Forelimb muscle (tissue), 1 donor: Measurements from ENCODE around the gene TTLL7. TPM values are rescaled to one million over a fixed set of nuclear protein-coding genes. Genes with fewer than 3 reads are reported as not detected.
"Not testable (repeated sequence)": the region's sequence is repeated elsewhere in the genome, so short reads cannot be mapped to it uniquely, and the experiment has no call there.

Source experiments
- DNase-seq: peaks from one replicate; pipeline ENCODE4 v3.0.0-alpha.2; 2013; ENCODE audit warnings: low read depth
- polyA plus RNA-seq: library from polyadenylated mRNA; unstranded; fragments of 120-200 nt; gene quantifications from one replicate; pipeline ENCODE4 v1.2.1, GENCODE V29; 2013; ENCODE audit not compliant: insufficient read length

TTLL7 gene
- polyA plus RNA-seq, 1 donor: 33.0 TPM

DNA sequence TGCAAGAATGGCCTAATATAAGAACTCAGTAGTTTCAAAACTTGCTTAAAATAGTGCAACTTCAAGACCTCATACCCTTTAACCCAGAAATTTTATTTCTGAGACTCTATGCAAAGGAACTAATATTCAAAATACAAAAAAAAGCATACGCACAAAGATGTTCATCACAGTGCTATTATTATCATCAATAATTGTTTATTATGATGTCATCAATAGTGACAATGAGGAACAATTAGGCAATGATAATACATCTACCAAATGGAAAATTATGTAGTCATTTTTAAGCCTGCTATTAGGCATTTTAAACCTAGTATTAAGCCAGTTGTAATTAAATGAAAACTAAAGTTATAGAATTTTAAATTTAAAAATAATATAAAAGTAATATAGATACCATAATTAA lies 3.3 kb downstream of the TTLL7 start:
- DNase-seq: no peak

DNA sequence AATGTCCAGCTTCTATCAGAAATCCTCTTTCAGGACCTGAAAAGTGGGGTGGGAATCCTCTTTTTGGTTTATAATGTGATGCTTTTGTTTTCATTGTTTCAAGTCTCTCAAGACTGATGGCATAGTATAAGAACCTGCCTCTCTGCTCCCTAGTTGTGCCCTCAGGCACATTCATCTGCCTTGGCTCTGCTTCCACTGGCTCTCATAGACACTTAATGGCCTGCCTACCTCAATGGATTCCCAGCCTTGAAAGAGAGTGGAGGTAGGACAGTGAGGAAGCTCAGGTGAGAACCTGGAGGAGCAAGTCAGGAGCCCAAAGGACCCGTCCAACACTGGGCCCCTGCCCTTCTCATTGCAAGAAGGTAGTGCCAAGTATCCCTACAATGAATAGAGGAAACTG lies 4.8 kb downstream of the TTLL7 start:
- no peak for DNase-seq

DNA sequence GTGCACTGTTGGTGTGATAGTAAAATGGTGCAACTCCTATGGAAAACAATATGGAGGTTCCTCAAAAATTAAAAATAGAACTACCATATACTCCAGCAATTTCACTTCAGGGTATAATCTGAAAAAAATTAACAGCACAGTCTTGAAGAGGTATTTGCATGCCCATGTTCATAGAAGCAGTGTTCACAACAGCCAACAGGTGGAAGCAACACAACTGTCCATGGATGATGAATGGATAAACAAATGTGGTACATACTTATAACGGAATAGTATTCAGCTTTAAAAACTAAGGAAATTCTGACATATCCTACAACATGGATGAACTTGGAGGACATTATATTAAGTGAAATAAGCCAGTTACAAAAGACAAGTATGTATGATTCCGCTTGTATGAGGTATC lies 8.2 kb downstream of the TTLL7 start:
- no peak for DNase-seq

DNA sequence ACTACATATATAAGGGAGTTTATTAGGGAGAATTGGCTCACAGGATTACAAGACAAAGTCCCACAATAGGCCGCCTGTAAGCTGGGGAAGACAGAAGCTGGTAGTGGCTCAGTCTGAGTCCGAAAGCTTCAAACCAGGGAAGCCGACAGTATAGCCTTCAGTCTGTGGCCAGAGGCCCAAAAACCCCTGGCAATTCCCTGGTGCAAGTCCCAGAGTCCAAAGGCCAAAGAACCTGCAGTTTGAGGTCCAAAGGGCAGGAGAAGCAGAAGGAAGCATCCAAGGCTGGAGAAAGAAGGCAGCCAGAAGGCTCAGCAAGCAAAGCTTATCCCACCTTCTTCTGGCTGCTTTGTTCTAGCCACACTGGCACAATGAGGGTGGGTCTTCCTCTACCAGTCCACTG lies 13.9 kb downstream of the TTLL7 start:
- no peak for DNase-seq

DNA sequence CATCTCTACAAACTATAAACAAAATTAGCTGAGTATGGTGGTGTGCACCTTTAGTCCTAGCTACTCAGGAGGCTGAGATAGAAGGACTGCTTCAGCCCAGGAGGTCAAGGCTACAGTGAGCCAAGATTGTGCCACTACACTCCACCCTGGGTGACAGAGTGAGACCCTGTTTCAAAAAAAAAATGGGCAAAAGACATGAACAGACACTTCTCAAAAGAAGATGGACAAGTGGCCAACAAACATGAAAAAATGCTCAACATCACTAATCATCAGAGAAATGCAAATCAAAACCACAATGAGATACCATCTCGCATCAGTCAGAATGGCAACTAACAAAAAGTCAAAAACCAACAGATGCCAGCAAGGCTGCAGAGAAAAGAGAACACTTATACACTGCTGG lies 15.0 kb downstream of the TTLL7 start:
- not testable (repeated sequence) for DNase-seq

DNA sequence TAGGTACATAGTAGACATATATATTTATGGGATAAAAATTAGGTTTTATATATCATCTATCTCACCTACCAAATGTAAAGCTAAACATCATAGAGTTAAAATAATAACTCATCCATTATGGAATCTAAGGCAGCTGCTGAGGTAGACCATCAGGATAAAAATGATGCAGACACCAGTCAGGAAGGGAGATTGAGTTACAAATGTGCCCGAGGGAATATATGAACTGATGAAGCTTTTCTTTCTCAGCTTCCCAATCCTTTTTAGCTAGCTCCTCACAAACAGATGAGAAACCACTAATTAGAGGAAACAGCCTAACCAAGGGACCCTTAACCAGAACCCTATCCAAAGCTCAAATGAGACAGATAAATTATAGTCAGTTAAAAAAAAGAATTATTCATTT lies 20.9 kb downstream of the TTLL7 start:
- no peak for DNase-seq

DNA sequence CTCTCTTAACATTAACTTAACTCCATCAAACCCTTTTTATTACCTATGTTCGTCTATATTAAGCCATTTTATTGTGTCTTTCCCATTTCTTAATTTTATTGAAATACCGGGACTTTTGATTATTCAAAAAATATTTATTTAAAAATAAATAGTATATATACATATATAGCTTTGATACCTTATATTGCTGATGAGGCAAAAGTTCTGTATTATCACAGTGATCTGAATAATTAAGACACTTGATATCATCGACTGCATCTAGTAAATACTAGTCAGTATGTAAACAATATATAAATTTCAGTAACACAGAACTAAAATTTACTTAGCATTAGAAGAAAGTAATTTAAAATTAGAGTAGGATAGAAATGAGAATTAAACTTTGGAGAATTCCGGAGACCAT lies 22.0 kb downstream of the TTLL7 start:
- no peak for DNase-seq

DNA sequence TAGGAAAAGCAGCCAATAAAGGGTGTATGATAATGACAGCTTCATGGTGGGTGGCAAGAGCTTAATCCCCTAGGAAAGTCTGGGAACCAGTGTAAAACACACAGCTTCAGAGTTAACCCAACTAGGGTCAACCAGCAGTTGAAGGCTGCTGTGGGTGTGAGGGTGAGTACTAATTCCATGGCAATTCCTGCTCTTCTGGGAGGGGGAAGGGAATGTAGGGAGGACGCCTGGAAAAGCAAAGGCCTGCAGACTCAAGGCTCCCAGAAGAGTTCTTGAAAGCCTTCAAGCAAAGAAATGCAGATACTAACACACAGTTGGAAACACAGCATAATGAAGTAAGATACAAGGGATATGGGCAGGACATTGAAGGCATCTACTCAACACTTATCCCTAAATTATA lies 28.1 kb downstream of the TTLL7 start:
- no peak for DNase-seq

DNA sequence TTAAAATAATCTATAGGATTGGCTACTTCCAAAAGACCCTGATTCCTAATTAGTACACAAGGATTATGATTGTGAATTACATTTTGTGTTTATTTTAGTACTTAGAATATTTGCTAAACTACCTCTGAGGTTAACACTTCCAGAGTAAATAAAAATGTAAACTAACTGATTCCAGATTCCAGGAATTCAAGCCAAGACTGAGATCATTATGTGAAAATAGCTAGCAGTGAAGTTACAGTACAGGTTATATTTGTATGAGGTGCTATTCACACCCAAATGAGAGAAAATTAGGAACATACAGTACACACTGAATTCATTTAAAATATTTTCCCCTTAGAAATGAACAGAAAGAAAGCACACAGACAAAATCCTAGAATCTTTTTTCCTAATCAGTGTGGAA lies 28.8 kb downstream of the TTLL7 start:
- peak; percentile 24 for DNase-seq

DNA sequence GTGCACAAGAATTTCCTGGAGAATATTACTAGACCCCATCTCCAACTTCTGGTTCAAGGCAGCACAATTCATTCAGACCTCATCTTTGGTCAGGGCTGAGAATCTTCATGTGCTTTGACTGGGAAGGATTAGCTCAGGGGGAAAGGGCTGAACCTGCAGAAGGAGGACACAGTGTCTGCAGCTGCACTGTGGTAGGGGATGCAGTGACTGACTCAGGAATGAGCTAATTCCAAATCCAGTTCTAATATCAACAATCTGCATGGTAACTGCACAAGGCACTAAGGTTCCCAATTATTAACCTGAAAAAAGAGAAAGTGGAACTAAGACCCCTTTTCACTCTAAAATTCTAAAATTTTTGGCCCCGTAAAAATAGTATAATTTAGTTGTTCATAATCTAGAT lies 31.6 kb downstream of the TTLL7 start:
- DNase-seq: no peak

DNA sequence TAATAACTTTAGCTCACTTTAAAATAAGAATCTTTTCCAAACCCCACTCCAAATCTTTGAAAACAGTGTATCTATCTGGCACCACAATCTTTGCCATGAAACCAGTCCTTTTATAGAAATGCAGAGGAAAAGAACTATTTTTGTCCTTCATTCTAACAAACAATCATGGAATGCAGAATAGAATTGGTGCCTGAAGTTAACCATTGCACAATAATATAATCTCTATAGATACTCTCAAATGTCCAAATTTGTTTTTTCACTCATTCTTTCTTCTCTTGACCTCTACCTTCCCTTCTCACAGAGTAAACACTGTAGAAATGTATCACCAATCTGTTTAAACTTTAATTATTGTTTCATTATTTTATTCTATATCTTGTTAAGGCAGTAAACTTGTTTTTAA lies 34.8 kb downstream of the TTLL7 start:
- DNase-seq: no peak

DNA sequence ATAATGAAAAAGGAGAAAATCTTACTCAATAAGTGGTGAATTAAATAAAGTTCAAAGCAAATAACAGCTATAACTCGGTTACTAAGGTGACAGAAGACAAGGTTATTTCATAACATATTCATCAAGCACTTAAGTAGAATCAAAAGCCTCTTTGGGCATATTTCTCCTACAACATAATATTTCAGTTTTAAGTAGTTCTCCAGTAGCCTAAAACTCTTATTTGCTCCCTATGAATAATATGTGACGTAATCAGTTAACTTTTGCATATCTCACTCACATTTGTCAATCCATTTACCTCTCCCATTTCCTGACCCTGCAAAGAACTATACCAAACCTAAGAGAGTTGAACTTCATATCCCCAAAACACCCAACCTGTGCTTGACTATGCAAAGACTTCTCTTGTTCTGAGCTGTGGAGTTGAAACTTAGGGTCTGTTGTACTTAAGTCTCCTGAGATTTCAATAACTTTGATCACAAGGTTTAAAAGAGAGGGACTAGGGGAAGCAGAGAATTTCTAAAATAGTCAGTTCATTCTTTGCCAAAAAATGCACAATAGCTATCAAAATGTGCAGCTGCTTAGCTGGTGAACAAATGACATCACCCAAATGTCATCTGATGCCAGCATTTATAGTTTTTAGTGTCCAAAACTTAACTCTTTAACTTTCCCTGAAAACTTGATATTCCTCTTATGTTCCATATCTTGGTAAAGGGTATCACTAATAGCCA lies 37.2 kb downstream of the TTLL7 start:
- no peak for DNase-seq

DNA sequence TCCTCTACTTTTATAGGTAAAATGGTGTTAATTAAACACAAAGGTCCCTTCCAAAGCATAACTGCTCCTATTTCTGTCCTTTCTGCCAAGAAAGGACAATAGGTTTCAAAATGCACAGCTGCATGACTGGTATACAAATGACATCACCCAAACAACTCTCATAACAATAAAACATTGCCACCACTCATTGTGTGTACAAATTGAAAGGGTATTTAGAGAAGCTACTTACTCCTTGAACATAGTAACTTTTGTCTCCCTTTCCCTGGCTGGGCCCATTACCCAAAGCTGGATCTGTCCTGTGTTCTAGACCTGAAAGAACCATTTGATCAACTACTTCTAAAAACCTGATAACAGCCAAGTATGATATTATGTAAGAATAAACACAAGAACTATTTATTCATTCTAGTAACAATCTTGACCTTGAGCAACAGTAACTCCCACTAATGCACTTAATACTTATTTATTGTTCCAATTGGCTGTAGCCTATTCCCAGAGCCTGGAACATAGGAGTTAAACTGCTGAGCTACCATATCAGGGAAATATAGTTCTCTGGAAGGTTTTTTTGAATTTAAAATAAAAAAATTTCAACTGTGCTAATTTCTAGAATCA lies 38.2 kb downstream of the TTLL7 start:
- no peak for DNase-seq

DNA sequence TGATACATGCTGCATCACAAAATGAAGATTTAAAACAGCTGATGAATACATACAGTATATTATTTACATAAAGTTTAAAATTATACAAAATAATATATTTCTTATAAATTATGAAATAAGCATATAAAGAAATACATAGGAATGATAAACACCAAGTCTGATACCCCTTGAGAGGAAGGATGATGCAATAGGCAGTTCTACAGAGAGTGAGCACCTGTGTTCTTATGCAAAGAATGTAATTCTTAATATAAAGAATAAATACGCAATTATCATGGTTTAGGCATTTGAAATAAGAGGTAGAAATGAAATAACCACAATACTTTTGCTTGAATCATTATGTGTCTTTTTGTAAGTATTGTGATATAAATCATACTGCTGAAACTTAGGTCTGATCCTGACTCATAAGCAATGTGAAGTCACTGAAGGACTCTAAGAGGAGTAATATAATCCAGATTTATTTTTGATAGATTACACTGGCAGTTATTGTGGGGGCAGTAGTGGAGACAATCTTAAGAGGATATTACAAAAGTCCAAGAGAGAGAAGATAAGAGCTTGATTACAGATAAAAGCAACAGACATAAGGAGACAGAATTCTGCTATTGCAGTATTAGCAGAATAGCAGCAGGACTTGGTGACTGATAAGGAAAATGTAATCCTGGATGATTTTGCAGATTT lies 39.0 kb downstream of the TTLL7 start:
- no peak for DNase-seq

DNA sequence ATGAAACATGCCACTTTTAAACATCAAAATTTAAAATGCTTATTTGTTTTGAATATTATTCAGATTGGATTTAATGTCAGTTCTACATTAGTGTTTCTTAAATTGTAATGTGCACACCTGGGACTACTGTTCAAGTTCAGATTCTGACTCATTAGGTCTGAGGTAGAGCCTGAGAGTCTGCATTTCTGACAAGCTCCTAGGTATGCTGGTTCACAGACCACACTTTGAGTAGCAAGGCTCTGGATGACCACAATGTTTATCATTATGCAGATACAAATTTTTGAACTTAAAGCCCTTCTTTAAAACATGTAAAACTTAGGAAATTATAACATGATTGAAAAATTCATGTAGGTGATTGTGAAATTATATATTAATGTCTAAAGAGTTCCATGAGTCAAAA lies 40.2 kb downstream of the TTLL7 start:
- no peak for DNase-seq

DNA sequence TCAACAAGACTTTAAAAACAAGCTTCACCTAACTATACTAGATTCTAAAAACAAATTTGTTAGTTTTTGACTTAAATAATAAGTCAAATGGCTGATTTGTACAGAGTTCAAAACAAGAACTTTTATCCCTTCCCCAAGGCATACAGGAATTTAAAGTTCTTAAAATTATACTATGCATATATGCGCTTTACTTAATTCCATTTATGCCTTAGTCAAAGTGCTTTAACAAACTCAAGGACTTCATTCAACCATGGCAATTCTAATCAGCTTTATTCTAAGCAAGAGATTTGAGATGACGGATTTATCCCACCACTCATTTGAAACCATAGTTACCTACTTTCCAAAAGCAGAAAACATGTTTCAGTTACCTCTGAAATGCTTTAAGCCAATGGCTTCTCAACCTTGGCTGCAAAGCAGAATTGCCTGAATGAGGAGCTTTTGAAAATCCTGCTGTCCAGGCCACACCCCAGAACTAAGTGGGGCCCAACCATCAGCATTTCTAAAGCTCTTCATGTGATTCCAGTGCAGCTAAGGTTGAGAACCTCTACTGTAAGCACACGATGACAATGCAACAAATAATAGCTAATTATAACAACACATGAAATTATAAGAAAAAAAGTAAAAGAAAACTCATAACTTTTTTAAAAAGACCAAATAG lies 44.6 kb downstream of the TTLL7 start:
- no peak for DNase-seq

DNA sequence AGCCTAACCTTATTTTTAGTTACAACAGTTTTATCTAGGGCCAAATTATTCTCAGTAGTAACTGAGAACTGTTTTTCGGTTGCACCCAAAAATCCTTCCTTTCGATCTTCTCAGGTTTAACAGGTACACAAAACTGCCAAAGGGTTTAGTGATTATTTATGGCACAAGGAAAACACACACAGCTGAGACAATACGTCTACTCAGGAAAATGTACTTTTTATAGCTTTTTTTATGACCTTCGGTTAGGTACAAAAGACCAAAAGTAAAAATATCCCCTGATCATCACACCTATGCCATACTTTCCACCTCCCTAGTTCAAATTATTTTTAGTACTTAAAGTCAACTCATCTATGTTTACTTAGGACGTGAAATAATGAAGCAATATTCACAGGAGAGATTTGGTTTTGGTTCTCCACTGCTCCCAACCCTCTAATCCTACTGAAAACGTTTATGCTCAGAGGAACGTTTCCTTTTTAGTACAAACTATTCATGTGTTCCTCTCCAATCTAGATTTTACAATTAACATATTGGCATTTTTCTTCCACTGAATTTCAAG lies 48.7 kb downstream of the TTLL7 start:
- DNase-seq: no peak

DNA sequence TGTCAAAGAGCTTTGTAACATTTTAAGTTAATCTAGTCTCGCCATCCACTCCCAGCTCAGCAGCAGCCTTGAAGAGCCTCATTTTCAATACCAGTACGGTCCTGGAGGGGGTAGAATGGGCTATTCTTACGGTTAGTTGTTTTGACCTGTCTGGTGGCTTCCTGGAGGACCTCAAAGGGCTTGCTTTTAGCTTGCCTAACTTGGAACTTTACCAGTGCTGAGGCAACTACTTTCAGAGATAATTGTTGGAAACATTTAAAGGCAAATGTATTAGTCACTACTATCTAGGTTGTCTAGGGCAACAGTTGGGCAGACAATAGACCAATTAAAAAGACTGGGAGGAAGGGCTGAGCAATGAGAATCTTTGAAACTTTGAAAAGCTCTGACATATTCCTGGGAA lies 56.0 kb downstream of the TTLL7 start:
- no peak for DNase-seq

DNA sequence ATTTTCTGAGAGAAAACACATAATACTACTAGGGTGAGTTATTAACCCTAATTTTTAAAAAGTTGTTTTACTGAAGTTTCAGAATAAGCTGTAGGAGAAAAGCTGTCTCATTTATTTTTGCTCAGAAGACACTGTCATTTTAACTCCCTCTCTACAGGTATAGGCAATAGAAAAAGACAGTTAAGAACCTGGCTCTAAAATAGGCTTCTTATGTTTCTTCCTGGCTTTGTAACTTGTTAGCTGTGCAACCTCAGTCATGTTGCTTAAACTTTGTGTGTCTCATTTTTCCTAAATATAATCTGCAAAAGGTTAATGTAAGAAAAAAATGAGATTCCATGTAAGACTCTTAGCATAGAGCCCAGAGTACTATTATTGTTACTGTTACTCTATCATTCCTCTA lies 64.4 kb downstream of the TTLL7 start:
- DNase-seq: no peak

DNA sequence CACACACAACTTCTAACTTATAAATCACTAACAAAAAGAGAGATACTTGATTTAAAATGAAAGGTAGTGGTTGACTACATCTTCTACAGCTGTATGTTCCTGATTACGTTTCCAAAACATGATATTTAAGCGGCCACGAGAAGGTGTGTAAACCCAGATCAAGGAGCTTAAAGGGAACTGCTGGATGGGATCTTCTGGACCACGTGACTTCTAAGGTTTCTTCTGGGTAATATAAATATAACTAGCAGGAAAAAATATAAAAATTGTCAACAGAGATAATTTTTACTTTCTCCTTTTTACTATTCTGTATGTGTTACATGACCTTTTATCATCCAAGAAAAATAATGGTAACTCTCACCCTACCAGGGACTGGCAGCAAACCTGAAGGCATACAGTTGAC lies 66.2 kb downstream of the TTLL7 start:
- no peak for DNase-seq

DNA sequence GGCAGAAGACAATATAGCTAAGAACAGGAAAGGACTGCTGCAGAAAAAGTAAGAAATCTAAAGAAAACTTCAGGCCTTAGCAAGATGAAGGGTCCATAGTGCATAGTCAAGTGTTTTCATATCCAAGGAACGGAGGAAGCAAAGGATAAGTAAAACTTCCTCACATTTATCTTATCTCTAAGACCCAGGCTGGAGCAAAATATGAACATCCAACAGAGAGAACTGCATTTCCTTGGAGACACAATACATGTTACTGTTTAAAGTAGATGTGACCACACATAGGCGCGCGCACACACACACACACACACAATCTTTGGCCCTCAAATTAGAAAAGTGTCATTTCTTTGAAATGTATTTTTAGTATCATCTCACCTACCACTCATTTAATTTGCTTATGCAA lies 66.7 kb downstream of the TTLL7 start:
- DNase-seq: no peak

DNA sequence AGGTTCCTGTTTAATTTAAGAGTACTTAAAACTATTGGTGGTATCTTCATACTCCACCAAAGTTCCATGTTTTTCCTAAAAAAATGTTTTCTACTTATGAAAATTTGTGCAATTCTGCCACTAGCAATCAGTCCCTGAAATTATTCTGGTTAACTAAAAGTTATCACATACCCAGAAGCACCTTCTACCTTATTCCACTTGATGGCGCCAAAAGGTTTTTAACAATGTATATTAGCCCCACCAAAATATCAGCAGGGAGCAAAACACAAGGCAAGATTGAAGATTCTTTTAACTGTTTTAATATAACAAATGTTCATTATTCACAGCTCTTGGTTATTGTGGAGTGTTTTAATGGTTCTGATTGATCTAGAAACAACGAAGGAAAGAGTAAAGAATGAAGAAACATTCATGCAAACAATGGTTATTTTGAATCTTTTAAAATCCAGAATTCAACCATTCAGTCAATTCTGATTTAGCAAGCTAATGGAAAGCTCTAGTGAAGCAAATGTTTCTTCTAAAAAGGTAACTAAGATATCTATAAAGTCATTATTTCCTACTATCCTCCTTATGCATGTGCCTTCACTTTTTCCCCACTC lies 67.2 kb downstream of the TTLL7 start:
- DNase-seq: peak; percentile 22
